Ectodermal cell (in vitro differentiated cells): ENCODE measurements around the gene ALPK3.

ENCODE experiments used
- H3K27ac ChIP-seq: 2 replicates; pipeline ENCODE4 v1.7.0; 2013; ENCODE audit warnings: mild to moderate bottlenecking, low read depth, low read length; ENCODE audit not compliant: insufficient read depth, poor library complexity, severe bottlenecking
- H3K27me3 ChIP-seq: 2 replicates; pipeline ENCODE4 v1.7.0; 2013; ENCODE audit warnings: mild to moderate bottlenecking, low read length; ENCODE audit not compliant: insufficient read depth, control insufficient read depth, poor library complexity, severe bottlenecking
- H3K36me3 ChIP-seq: one replicate; pipeline ENCODE4 v1.7.0; 2013; ENCODE audit warnings: low read length; ENCODE audit not compliant: control insufficient read depth, insufficient read depth
- H3K4me1 ChIP-seq: one replicate; pipeline ENCODE4 v1.7.0; 2013; ENCODE audit warnings: low read length; ENCODE audit not compliant: control insufficient read depth, insufficient read depth
- H3K4me3 ChIP-seq: 2 replicates; pipeline ENCODE4 v1.7.0; 2013; ENCODE audit warnings: low read depth, low read length, control low read depth; ENCODE audit not compliant: insufficient read depth
- H3K9me3 ChIP-seq: 2 replicates; pipeline ENCODE4 v1.7.0; 2013; ENCODE audit warnings: mild to moderate bottlenecking, low read length, moderate library complexity; ENCODE audit not compliant: control insufficient read depth
- WGBS, 2 experiments: methylation state at CpG; one replicate each; pipeline ENCODE4 v1.1.7; 2013; ENCODE audit warnings: missing lambda C conversion rate in 2 of 2; 5-methylcytosine and 5-hydroxymethylcytosine counted together

ALPK3 gene

GRCh38 chr15:84797212-84797611 is 19.9 kb upstream of the ALPK3 start:
- Histone ChIP-seq H3K4me1 (no peaks in the 10 kb centered on the region), H3K36me3 (peaks cover 26% of the 10 kb centered on the region), H3K27ac (no peak overlapping the region), H3K27me3 (no peaks in the 10 kb centered on the region), H3K4me3 (no peak overlapping the region), H3K9me3 (no peaks in the 10 kb centered on the region)
- 97 to 98% methylated on average over 4 of the region's 4 CpGs for WGBS, 2 experiments

DNA sequence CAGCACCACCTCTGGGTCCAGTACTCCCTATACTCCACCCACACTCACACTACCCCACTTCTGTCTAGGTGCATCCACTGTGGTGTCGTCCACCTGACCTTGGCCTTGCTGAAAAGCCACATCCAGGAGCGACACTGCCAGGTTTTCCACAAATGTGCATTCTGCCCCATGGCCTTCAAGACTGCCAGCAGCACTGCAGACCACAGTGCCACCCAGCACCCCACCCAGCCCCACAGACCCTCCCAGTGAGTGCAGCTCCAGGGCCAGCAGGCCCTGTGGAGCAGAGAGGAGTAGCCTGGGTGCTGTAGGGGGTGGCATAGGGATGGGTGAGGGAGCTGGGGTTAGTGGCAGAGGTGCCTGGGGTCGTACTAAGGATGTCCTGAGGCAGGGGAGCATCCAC is 19.4 kb upstream of the ALPK3 start:
- H3K9me3 ChIP-seq, result no peaks in the 10 kb centered on the region
- no peak overlapping the region for H3K4me3 ChIP-seq
- peaks cover 26% of the 10 kb centered on the region for H3K36me3 ChIP-seq
- no peaks in the 10 kb centered on the region for H3K4me1 ChIP-seq
- H3K27ac ChIP-seq, result no peak overlapping the region
- no peaks in the 10 kb centered on the region for H3K27me3 ChIP-seq
- WGBS, 2 experiments, result 93 to 96% methylated on average over 3 of the region's 3 CpGs

- Histone ChIP-seq H3K27me3 (no peaks in the 10 kb centered on the region), H3K27ac (no peak overlapping the region), H3K4me3 (no peak overlapping the region), H3K4me1 (no peaks in the 10 kb centered on the region), H3K9me3 (no peaks in the 10 kb centered on the region), H3K36me3 (peaks cover 26% of the 10 kb centered on the region)
- WGBS, 2 experiments, result 96% methylated on average over 21 of the region's 21 CpGs
Measured at GRCh38 chr15:84798436-84798946, 18.7 kb upstream of the ALPK3 start.

GRCh38 chr15:84799511-84800187 is 17.5 kb upstream of the ALPK3 start:
- Histone ChIP-seq H3K27me3 (no peaks in the 10 kb centered on the region), H3K36me3 (peaks cover 26% of the 10 kb centered on the region), H3K9me3 (no peaks in the 10 kb centered on the region), H3K4me1 (no peaks in the 10 kb centered on the region), H3K27ac (no peak overlapping the region), H3K4me3 (no peak overlapping the region)
- 93 to 95% methylated on average over 10 of the region's 10 CpGs for WGBS, 2 experiments

DNA sequence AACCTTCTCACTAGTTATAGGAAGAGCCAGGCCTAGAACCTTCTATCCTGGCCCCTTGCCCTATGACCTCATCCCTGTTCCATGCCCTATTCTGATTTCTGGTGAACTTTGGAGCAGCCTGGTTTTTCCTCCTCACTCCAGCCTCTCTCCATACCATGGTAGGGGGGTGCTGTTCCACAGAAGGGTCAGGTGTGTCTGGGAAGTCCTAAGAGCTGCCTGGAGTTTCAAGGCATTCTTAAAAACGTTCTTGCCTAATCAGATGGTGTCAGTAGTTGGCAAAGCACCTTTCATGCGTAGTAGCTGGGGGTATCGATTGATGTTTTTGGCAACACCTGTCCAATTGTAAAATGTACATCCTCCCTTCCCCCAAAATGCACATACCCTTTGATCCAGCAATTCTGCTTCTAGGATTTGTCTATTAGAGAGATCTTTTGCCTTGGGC is 16.8 kb upstream of the ALPK3 start:
- Histone ChIP-seq H3K9me3 (no peaks in the 10 kb centered on the region), H3K4me3 (no peak overlapping the region), H3K4me1 (no peaks in the 10 kb centered on the region), H3K36me3 (peaks cover 26% of the 10 kb centered on the region), H3K27ac (no peak overlapping the region), H3K27me3 (no peaks in the 10 kb centered on the region)
- whole genome bisulfite sequencing, 2 experiments, result 92 to 93% methylated on average over 3 of the region's 3 CpGs

GRCh38 chr15:84804005-84804900 is 12.9 kb upstream of the ALPK3 start:
- Histone ChIP-seq H3K36me3 (peaks cover 17% of the 10 kb centered on the region), H3K9me3 (no peaks in the 10 kb centered on the region), H3K4me1 (no peaks in the 10 kb centered on the region), H3K4me3 (no peak overlapping the region), H3K27ac (no peak overlapping the region), H3K27me3 (no peaks in the 10 kb centered on the region)
- WGBS, 2 experiments, result 95 to 96% methylated on average over 4 of the region's 4 CpGs

DNA sequence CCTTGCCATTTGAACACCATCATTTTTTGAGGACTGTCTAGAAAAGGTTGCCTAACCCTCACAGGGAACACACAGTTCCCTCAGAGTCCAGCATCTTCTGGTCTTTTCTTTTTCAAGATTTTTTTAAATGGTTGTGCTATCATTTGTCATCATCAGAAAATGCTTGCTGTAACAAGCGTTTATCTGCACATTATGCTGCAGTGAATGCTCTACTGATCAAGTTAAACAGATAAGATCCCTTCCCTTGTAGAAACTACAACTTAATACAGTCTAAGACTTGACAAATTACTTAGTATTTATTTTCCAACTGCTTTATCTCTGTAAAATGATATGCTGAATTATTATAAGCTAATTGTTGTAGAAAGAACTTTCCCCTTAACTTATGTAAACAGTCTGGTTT is 11.9 kb upstream of the ALPK3 start:
- no peaks in the 10 kb centered on the region for H3K4me1 ChIP-seq
- peaks cover 10% of the 10 kb centered on the region for H3K36me3 ChIP-seq
- no peaks in the 10 kb centered on the region for H3K9me3 ChIP-seq
- WGBS, 2 experiments, result 88 to 95% methylated on average over 1 of the region's 1 CpG
- H3K4me3 ChIP-seq, result no peak overlapping the region
- no peak overlapping the region for H3K27ac ChIP-seq
- no peaks in the 10 kb centered on the region for H3K27me3 ChIP-seq

- H3K4me1 ChIP-seq, result no peaks in the 10 kb centered on the region
- WGBS, 2 experiments, result 87 to 95% methylated on average over 3 of the region's 3 CpGs
- H3K27me3 ChIP-seq, result no peaks in the 10 kb centered on the region
- H3K9me3 ChIP-seq, result no peaks in the 10 kb centered on the region
- H3K27ac ChIP-seq, result no peak overlapping the region
- no peaks in the 10 kb centered on the region for H3K36me3 ChIP-seq
- H3K4me3 ChIP-seq, result no peak overlapping the region
Measured at GRCh38 chr15:84807228-84807627, 9.9 kb upstream of the ALPK3 start.

DNA sequence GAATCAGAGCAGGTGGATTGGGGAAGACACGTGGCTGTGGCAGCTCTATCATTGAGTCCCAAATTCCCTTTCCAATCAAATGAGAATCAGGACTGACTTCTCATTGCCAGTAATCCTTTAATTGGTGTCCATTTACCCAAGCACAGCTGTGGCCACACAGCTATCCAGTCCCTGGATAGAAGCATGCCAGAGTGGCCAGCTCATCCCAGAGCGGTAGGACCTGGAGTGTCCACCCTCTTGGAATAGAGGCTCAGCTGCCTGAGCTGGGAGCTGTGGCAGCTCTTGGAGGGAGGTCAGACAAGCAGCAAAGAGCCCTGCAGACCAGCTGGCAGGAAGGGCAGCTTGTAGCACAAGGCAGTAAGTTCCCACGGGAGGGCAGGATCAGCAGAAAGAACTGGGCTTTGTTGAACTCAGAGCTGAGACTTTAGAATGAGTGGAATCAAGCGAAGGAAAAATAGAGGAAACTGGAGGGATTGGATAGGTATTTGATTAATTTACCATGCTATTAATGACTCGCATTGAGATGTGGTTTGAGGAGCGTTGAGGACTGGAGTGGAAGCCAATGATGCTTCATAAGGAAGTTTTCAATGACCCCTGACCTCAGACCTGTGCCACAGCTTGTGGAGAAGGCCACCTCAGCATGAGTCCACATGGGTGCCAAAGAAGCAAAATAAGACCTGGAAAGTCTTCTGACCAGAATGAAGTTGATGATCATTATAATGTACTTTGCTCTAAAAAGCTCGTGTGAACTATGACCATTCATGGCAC is 6.9 kb upstream of the ALPK3 start:
- 91 to 93% methylated on average over 7 of the region's 7 CpGs for WGBS, 2 experiments
- Histone ChIP-seq H3K27me3 (no peaks in the 10 kb centered on the region), H3K27ac (no peak overlapping the region)

GRCh38 chr15:84811151-84811550 is 6.0 kb upstream of the ALPK3 start:
- Histone ChIP-seq H3K4me3 (no peak overlapping the region), H3K27ac (no peak overlapping the region), H3K36me3 (no peaks in the 10 kb centered on the region), H3K4me1 (no peaks in the 10 kb centered on the region), H3K27me3 (no peaks in the 10 kb centered on the region), H3K9me3 (no peaks in the 10 kb centered on the region)
- WGBS, 2 experiments, result 93 to 94% methylated on average over 4 of the region's 4 CpGs

More for the DNA sequence above, 6.9 kb upstream of the ALPK3 start:
- no peaks in the 10 kb centered on the region for H3K4me1 ChIP-seq
- no peaks in the 10 kb centered on the region for H3K36me3 ChIP-seq
- H3K4me3 ChIP-seq, result no peak overlapping the region
- no peaks in the 10 kb centered on the region for H3K9me3 ChIP-seq
